ENCODE data around the gene GALNT10.

Gene GALNT10

GRCh38 chr5:154386952-154387629, 196.6 kb downstream of the GALNT10 start:
- no peak for TF ChIP-seq EZH2 (IDR thresholded peaks at IDR 0.05; ENCODE audit: borderline replicate concordance, low read depth, low read length, severe bottlenecking)
- no peak for TF ChIP-seq CTCF (IDR thresholded peaks at IDR 0.05; ENCODE audit: borderline replicate concordance, extremely low read depth, low read length, poor library complexity, severe bottlenecking)

GRCh38 chr5:154388842-154389241, 198.3 kb downstream of the GALNT10 start:
- no peaks in the 10 kb centered on the region for H4K20me1 ChIP-seq (ENCODE audit: insufficient read depth, low read length)
- no peak overlapping the region for H3K4me3 ChIP-seq (ENCODE audit: low read depth in 1 of 2, low read length in 2 of 2)
- ATAC-seq (ENCODE audit: insufficient read depth, low read depth) (no peak), DNase-seq (no peak)
- H3K9ac ChIP-seq (ENCODE audit: low read depth, low read length) = no peak overlapping the region
- no peaks in the 10 kb centered on the region for H3K9me3 ChIP-seq (ENCODE audit: insufficient read depth, low read length, severe bottlenecking)
- H3K4me1 ChIP-seq (ENCODE audit: insufficient read depth, low read length) = no peaks in the 10 kb centered on the region
- H3K36me3 ChIP-seq (ENCODE audit: insufficient read depth, low read length) = peaks cover 4% of the 10 kb centered on the region; the same call in 1 of the 2 replicates
- no peak overlapping the region for H3K4me2 ChIP-seq (ENCODE audit: insufficient read depth, low read length)
- no peaks in the 10 kb centered on the region for H3K27me3 ChIP-seq (ENCODE audit: insufficient read depth, low read length, poor library complexity)
- no peak overlapping the region for H2AFZ ChIP-seq (ENCODE audit: low read depth, low read length)
- no peak overlapping the region for H3K27ac ChIP-seq (ENCODE audit: low read length)
- no peak for TF ChIP-seq CTCF (IDR thresholded peaks at IDR 0.05; ENCODE audit: borderline replicate concordance, extremely low read depth, low read length, poor library complexity, severe bottlenecking)
- TF ChIP-seq EZH2 (IDR thresholded peaks at IDR 0.05; ENCODE audit: borderline replicate concordance, low read depth, low read length, severe bottlenecking) = no peak
- H3K79me2 ChIP-seq (ENCODE audit: insufficient read depth, low read length) = no peaks in the 10 kb centered on the region

More at GRCh38 chr5:154386952-154387629, 196.6 kb downstream of the GALNT10 start:
- Histone ChIP-seq H3K9me3 (ENCODE audit: insufficient read depth, low read length, severe bottlenecking) (no peaks in the 10 kb centered on the region), H3K4me2 (ENCODE audit: insufficient read depth, low read length) (no peak overlapping the region), H3K27ac (ENCODE audit: low read length) (no peak overlapping the region), H3K36me3 (ENCODE audit: insufficient read depth, low read length) (peaks cover 6% of the 10 kb centered on the region; the same call in 1 of the 2 replicates), H3K27me3 (ENCODE audit: insufficient read depth, low read length, poor library complexity) (no peaks in the 10 kb centered on the region), H3K9ac (ENCODE audit: low read depth, low read length) (no peak overlapping the region), H3K4me3 (ENCODE audit: low read depth in 1 of 2, low read length in 2 of 2) (no peak overlapping the region), H3K79me2 (ENCODE audit: insufficient read depth, low read length) (no peaks in the 10 kb centered on the region), H3K4me1 (ENCODE audit: insufficient read depth, low read length) (no peaks in the 10 kb centered on the region), H2AFZ (ENCODE audit: low read depth, low read length) (no peak overlapping the region), H4K20me1 (ENCODE audit: insufficient read depth, low read length) (no peaks in the 10 kb centered on the region)
- DNase-seq (no peak), ATAC-seq (ENCODE audit: insufficient read depth, low read depth) (no peak)

GRCh38 chr5:154390096-154390495, 199.6 kb downstream of the GALNT10 start:
- Histone ChIP-seq H3K4me3 (ENCODE audit: low read depth in 1 of 2, low read length in 2 of 2) (no peak overlapping the region), H3K4me1 (ENCODE audit: insufficient read depth, low read length) (no peaks in the 10 kb centered on the region), H2AFZ (ENCODE audit: low read depth, low read length) (no peak overlapping the region), H3K79me2 (ENCODE audit: insufficient read depth, low read length) (no peaks in the 10 kb centered on the region), H3K4me2 (ENCODE audit: insufficient read depth, low read length) (no peak overlapping the region), H3K27ac (ENCODE audit: low read length) (no peak overlapping the region), H3K27me3 (ENCODE audit: insufficient read depth, low read length, poor library complexity) (no peaks in the 10 kb centered on the region), H3K9me3 (ENCODE audit: insufficient read depth, low read length, severe bottlenecking) (no peaks in the 10 kb centered on the region), H3K9ac (ENCODE audit: low read depth, low read length) (no peak overlapping the region), H4K20me1 (ENCODE audit: insufficient read depth, low read length) (no peaks in the 10 kb centered on the region), H3K36me3 (ENCODE audit: insufficient read depth, low read length) (peaks cover 4% of the 10 kb centered on the region; the same call in 1 of the 2 replicates)
- no peak for DNase-seq
- TF ChIP-seq EZH2 (IDR thresholded peaks at IDR 0.05; ENCODE audit: borderline replicate concordance, low read depth, low read length, severe bottlenecking) = no peak
- ATAC-seq (ENCODE audit: insufficient read depth, low read depth) = no peak

GRCh38 chr5:154390746-154391359, 200.3 kb downstream of the GALNT10 start:
- no peak for ATAC-seq (ENCODE audit: insufficient read depth, low read depth)
- H3K9ac ChIP-seq (ENCODE audit: low read depth, low read length) = no peak overlapping the region
- no peaks in the 10 kb centered on the region for H4K20me1 ChIP-seq (ENCODE audit: insufficient read depth, low read length)
- DNase-seq = no peak
- H2AFZ ChIP-seq (ENCODE audit: low read depth, low read length) = no peak overlapping the region
- H3K27ac ChIP-seq (ENCODE audit: low read length) = no peak overlapping the region
- H3K4me1 ChIP-seq (ENCODE audit: insufficient read depth, low read length) = no peaks in the 10 kb centered on the region
- H3K36me3 ChIP-seq (ENCODE audit: insufficient read depth, low read length) = peaks cover 4% of the 10 kb centered on the region; the same call in 1 of the 2 replicates
- no peaks in the 10 kb centered on the region for H3K27me3 ChIP-seq (ENCODE audit: insufficient read depth, low read length, poor library complexity)
- H3K4me2 ChIP-seq (ENCODE audit: insufficient read depth, low read length) = no peak overlapping the region
- no peaks in the 10 kb centered on the region for H3K79me2 ChIP-seq (ENCODE audit: insufficient read depth, low read length)
- H3K9me3 ChIP-seq (ENCODE audit: insufficient read depth, low read length, severe bottlenecking) = no peaks in the 10 kb centered on the region
- no peak overlapping the region for H3K4me3 ChIP-seq (ENCODE audit: low read depth in 1 of 2, low read length in 2 of 2)
- TF ChIP-seq CTCF (IDR thresholded peaks at IDR 0.05; ENCODE audit: borderline replicate concordance, extremely low read depth, low read length, poor library complexity, severe bottlenecking) (no peak), EZH2 (IDR thresholded peaks at IDR 0.05; ENCODE audit: borderline replicate concordance, low read depth, low read length, severe bottlenecking) (no peak)
